HG03135 (cell line): Measurements from ENCODE around the gene FOXA1.

ENCODE experiments used
- ATAC-seq: cut with Tn5 transposase; IDR thresholded peaks from one replicate; pipeline ENCODE4 v1.9.1; 2021; ENCODE audit warnings: mild to moderate bottlenecking, moderate library complexity; ENCODE audit not compliant: unreplicated experiment

Gene FOXA1

DNA sequence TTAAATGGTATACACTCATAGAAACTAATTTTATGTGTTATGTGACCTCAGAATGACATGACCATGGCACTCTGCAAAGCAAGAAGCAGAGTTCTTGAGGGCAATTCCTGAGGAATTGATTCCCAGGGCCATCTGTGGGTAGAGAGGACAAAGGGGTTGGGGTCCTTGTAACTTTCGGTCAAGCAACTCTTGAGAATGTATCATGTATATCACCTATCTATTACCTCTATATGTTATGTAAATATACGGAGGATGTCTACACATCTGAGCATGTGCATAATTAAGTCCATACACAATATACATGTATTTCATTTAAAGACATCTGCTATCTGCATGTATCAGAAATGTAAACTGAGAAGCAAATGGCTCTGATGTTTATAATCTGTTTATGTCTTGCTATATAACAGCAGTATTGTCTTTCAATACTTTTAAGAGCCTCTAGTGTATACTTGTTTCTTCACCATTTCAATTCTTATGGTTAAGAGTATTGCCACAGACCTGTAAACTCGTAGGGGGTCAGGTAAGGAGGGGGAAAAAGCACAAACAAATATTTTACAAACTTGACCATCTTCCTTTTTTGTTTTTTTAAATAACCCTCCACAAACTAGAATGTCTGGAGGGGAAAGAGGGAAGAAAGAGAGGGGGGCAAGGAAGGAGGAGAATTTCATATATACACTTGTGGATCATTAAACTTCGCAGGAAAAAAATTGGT, 4.5 kb downstream of the FOXA1 start:
- ATAC-seq, result no peak

DNA sequence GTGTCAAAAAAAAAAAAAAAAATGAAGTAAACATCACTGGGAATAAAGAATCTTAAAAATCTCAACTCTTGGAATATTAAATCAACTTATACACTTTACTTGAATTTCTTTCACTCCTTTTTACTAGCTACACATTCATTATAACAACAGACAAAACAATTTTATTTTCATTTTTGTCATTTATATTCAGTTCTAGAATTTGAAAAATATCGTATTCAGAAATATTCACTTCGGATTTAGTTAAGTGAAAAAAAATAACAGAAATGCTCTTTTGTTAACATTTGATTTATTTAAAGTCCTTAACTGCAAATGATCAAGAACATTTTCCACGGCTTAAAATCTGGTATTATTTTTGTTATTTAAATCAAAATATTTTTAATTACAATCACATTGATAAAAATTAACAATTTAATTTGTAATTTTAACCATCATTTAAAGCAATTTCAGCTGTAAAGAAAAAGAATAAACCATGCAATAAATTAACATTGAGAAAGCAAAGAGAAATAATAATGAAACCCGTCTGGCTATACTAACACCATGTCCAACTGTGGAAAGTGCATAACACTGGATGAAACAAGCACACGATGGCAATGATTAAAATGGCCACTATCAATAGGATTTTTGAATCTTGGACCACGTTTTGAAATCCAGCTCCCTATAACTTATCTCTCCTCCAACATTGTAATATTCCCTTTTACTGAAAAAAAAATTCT, 5.2 kb downstream of the FOXA1 start:
- no peak for ATAC-seq

- ATAC-seq, result no peak
These were observed 5.9 kb downstream of the FOXA1 start for GRCh38 chr14:37588956-37589714.

- no peak for ATAC-seq
These were observed 6.4 kb downstream of the FOXA1 start for GRCh38 chr14:37588667-37588955.

DNA sequence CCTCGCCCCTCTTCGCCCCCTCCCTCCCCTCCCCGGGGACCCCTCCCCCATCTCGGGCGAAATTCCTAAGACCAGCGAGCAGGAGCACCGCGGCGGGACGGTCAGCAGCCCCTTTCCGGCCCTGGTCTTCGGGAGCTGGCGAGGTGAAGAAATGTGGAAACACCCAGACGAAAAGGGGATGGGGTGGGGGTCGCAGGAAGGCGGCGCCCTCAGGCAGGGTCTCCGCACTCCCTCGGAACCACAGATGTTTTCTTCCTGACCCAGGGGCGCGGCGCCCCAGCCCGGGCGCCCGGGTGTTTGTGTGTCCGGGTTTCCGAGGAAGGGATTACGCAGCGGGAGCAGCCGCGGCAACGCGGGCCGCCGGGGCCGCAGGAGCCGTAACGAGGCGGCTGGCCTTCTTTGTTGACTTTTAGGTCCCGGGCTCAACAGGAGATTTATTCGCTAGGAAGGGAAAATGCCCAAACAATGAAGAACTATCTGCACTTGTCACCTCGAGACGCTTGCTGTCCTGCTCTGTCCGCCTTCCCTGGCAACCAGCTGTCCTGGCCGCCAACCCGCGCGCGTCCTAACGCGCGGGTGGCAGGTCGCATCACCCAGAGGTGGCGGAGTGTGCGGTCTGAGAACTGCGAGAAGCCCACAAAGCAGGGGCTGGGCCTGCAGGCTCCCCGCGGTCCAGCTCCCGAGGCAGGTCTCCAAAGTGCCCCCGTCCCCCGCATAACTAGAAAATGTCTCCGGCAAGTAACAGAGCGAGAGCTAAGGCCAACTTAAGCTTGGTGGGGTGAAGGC, 7.0 kb downstream of the FOXA1 start:
- no peak for ATAC-seq

GRCh38 chr14:37587131-37587803, 7.8 kb downstream of the FOXA1 start:
- no peak for ATAC-seq

DNA sequence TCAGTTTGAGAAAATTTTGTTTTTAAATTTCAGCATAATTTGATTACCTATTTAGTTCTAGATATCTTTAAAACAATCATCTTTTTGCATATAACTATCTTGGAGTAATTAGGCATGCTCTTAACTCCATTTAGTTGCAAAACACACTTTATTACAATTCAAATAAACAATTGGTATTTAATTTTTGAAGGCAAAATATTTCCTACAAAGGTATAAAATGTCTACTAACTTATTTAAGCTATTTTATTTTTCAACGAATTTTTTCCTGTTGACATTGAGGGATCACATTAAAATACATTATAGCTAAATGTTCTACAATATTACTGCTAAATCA, 8.3 kb downstream of the FOXA1 start:
- no peak for ATAC-seq

DNA sequence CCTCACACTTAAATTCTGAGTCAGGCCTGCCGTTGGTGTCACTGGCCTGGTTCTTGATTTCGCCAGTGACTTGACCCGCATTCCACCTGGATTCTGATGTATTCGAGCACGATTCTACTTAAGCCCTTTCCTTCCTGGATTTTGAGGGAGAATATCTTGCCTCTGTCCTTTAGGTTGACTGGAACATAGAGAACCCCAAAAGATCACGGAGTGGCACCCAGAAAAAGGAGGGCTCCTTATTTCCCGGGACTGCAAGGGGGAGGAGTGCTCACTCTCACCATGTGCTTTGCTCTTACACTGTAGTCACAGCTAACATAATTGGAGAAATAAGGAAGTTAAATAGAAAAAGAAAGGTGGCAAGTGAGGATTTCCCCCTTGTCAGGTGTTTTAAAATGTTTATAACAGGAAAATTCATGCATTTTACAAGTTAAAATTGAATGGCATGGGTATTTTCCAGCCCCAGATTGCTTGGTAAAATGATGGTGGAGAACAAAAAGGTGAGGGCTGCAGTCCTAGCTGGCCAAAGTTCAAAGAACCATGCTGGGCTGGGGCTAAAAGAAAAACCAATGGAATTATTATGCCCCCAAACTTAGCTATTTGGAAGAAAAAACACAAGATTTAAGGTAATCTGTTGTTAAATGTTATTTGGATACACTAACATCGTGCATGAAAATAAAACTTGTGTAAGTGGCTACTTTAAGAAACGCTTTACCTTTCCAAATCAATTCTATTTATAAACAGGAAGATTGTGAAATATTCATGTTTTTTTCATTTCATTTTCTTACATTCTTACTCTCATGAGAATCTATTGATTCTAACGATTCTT, 8.9 kb downstream of the FOXA1 start:
- no peak for ATAC-seq

DNA sequence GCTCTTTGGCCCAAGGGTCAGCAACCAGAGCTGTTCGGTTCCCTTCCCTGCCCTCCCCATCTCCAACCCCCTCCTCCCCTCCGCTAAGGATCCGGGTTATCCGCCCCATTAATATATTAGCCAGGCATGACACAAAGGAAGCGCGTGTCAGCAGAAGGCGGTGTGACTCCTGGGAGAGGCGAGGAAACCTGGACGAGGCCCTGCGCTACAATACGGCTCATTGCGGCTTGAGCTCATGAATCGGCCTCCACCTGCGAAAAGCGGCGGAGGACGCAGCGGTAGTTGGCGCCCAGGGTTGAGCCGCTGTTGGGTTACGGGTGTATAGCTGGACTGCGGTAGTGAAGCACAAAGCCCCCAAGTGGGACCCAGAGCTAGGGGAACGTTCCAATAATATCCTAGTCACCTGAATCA, 9.9 kb downstream of the FOXA1 start:
- no peak for ATAC-seq

- ATAC-seq, result no peak
These were observed 10.6 kb downstream of the FOXA1 start for GRCh38 chr14:37584211-37585100.

DNA sequence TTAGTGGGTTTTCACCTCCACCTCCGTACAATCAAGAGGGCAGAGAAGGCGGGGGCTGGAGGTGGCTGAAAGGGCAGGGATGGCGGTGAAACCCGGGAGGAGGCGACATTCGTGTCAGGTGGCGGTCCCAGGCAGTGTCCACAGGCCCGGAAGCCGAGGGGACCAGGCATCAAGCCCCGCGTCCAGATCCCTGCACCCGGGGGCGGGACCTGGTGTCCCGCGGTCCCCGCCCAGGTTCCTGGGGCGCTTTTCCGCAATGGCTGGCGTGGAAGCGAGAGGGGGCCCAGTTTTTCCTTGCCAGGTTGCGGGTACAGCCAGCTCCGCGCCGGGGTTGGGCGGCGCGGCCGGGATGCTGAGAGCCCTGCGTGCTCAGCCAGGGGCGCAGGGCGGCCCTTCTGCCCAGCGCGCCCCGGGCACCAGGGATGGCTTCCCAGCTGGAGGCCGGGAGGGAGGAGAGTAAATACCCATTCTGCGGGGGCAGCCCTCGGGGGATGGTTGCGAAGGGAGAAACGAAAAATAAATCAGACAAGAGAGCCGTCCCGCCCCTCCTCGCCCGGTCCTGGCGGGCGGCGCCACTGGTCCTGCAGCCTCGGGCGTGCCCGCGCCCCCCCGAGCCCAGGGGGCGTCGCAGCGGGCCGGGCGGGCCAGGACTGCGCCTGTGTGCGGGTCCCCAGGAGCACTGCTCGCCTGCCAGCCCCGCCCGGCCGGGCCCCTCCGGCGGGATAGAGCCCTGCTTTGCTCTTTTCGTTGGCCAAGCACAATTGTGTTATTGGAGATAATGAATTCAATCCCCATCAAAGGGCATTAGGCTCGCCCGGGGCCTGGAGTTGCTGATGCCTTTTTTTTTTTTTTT, 11.5 kb downstream of the FOXA1 start:
- ATAC-seq, result no peak

GRCh38 chr14:37580146-37580545, 14.9 kb downstream of the FOXA1 start:
- ATAC-seq, result no peak

GRCh38 chr14:37579274-37579673, 15.8 kb downstream of the FOXA1 start:
- ATAC-seq, result no peak

GRCh38 chr14:37573356-37573755, 21.7 kb downstream of the FOXA1 start:
- no peak for ATAC-seq

DNA sequence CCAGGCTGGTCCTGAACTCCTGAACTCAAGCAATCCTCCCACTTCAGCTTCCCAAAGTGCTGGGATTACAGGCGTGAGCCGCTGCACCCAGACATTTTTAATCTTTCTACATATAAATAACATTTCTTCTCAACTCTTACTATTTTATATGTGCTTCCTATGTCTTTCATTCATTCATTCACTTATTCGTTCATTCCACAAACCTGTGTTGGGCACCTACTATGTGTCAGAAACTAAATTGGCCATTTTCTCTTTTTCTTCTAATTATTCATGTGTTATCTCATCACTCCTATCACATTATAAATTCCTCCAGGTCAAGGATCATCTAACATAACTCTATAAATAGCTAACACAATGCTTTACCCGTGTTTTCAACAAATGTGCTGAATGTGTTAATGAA, 23.7 kb downstream of the FOXA1 start:
- no peak for ATAC-seq

DNA sequence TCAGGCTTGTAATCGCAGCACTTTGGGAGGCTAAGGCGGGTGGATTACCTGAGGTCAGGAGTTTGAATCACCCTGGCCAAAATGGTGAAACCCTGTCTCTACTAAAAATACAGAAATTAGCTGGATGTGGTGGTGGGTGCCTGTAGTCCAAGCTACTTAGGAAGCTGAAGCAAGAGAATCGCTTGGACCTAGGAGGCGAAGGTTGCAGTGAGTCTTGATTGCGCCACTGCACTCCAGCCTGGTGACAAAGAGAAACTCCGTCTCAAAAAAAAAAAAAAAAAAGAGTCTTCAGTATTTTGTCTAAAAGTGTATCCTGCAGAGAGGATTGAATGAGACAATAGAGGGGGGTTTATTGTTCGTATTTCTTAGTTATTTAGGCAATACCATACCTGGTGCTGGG, 25.3 kb downstream of the FOXA1 start:
- no peak for ATAC-seq

DNA sequence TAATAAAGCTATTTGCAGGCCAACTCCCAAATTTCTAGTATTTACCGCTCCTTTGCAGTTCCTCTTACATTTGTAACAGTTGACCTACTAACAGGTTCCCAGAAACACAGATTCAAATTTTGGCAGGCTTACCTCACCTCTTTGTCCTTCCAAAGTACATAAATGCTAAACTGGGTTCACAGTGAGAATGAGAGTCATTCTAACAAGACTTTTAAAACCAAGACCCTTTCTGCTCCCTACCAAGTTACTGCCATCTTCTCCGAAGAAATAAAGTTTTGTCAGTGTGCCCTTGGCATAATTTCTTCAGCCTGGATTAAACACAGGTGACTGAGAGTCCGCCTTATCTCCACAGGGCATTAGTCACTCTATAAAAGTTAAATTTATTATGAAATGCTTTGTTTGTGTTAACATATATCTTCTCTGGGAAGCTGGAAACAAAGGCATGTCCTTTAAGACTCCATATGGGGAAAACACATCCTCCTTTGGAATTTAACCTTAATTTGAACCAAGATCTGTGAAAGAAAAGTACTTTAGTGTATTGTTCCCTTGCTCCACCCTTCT, 28.2 kb downstream of the FOXA1 start:
- no peak for ATAC-seq

GRCh38 chr14:37565550-37565949, 29.5 kb downstream of the FOXA1 start:
- ATAC-seq, result no peak
